HG02973 (cell line): Measurements from ENCODE around the gene THSD7B.
"Not testable (repeated sequence)": the region's sequence is repeated elsewhere in the genome, so short reads cannot be mapped to it uniquely, and the experiment has no call there.

Experiments used
- ATAC-seq: cut with Tn5 transposase; IDR thresholded peaks from one replicate; pipeline ENCODE4 v1.9.1; 2021; ENCODE audit warnings: moderate library complexity; ENCODE audit not compliant: unreplicated experiment

The THSD7B gene, protein sequence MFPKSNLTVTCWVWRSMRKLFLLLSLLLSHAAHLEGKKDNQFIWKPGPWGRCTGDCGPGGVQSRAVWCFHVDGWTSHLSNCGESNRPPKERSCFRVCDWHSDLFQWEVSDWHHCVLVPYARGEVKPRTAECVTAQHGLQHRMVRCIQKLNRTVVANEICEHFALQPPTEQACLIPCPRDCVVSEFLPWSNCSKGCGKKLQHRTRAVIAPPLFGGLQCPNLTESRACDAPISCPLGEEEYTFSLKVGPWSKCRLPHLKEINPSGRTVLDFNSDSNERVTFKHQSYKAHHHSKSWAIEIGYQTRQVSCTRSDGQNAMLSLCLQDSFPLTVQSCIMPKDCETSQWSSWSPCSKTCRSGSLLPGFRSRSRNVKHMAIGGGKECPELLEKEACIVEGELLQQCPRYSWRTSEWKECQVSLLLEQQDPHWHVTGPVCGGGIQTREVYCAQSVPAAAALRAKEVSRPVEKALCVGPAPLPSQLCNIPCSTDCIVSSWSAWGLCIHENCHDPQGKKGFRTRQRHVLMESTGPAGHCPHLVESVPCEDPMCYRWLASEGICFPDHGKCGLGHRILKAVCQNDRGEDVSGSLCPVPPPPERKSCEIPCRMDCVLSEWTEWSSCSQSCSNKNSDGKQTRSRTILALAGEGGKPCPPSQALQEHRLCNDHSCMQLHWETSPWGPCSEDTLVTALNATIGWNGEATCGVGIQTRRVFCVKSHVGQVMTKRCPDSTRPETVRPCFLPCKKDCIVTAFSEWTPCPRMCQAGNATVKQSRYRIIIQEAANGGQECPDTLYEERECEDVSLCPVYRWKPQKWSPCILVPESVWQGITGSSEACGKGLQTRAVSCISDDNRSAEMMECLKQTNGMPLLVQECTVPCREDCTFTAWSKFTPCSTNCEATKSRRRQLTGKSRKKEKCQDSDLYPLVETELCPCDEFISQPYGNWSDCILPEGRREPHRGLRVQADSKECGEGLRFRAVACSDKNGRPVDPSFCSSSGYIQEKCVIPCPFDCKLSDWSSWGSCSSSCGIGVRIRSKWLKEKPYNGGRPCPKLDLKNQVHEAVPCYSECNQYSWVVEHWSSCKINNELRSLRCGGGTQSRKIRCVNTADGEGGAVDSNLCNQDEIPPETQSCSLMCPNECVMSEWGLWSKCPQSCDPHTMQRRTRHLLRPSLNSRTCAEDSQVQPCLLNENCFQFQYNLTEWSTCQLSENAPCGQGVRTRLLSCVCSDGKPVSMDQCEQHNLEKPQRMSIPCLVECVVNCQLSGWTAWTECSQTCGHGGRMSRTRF (N-terminal part only)

DNA sequence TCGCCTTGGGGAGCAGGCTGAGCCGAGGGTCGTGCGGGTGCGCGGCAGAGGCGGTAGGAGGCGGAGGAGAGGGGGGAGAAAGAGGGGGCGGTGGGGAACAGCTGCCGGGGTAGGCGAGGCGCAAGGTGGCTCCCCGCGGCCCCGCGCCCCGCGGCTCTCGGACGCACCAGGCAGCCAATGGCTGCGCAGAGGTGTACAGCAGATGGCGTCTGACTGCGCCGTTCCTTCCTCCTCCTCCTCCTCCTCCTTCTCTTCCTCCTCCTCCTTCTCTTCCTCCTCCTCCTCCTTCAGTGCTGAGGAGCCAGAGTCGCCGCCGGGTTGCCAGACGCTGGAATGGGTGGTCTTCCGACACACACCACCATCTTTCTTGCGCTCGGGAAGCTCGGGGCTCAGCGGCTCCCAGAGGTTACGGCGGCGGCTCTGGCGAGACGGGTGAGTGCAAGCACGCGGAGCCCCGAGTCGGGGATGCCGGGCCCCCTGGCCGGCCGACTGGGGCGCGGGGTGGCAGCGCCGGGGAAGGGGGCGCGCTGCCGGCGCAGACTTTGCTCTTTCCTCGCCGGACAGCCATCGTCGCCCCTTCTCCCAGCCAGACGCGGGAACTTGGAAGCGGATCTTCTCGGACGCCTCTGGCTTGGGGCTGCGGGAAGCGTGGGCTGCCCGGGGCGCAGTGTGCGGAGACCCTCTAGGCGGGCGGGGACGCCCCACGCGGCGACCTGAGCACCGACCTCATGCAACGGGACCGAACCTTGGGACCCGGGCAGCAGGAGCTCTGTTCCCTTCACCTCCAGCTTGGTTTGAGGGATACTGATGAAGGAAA lies at the start of gene THSD7B:
Gene THSD7B (plus strand): TSS at position 290 of the 817 bp plus-strand sequence. CDS start 116,634 bp downstream, outside the sequence.
- ATAC-seq = no peak

DNA sequence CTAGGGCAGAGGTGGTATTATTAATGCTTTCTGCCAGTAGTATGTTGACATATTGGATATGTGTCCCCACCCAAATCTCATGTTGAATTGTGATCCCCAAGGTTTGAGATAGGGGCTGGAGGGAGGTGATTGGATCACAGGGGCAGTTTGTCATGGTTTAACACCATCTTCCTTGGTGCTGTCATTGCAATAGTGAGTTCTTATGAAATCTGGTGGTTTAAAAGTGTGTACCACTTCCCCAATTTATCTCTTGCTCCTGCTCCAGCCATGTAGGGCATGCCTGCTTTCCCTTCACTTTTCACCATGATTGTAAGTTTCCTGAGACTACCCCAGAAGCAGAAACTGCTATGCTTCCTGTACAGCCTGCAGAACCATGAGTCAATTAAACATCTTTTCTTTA lies 47.1 kb upstream of the THSD7B start:
- ATAC-seq = no peak

DNA sequence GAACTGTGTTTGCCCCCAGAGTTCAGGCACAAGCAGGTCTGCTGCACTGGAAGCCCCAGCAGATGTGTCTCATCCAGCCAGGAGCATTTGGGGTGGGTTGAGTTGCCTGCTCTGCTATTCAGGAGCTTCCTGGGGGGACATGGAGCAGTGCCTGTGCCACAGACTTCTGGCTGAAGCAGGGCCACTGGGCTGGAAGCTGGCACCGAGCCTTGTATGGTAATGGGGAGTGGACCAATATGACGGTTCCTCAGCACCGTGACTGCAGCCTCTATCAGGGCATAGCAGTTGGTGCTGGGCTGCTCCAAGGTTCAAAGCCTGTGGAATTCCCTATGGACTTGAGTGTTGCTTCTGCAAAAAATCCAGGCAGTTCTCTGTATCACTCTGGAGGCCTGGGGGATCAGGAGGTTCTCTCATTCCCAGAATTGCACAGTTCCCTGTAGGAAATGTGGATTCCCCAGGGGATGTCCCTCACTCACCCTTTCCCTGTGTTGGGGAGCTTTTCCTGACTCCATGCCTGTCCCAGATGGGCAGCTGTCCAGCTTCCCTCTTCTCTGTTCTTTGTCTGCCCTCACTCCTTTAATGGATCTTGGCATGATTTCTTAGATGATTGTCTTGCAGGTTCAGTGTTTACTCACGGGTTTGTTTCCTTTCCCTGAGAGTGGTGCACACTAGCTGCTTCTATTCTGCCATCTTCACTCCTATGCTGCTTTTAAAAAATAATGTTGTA lies 37.2 kb upstream of the THSD7B start:
- no peak for ATAC-seq

DNA sequence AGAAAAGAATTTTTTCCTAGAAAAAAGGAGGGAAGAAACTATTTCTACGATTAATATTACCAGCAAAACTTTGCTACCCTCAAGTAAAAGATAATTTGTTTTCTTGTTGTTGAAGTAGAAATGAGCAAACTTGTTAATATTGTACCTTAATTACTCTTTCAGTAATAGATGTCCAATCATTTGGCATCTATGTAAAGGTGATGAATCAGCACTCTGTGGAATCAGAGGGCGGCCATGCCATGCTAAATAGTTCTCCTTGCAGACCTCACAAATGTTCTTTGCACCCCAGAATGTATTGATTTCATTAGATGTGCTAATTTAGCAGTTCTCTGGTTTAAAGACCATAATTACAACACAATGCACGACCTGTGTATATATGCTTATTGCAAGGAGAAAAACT lies 29.1 kb upstream of the THSD7B start:
- no peak for ATAC-seq

DNA sequence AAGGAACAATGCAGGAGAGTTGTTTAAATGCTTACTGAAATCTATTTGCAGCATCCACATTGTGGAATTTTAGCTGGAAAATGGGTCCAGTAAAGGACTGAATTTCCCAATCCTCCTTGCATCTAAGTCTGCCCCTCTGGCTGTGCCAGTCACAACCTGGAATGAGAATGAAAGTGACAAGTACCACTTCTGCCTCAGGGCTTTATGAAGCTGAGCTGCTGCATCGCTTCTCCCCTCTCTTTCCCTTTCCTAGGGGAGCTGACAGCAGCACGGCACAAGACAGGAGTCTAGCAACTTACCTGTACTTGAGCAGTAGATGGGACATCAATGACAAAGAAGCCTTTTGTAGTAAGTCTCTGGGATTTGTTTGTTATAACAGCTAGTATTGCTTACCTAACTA lies 27.3 kb upstream of the THSD7B start:
- ATAC-seq = no peak

DNA sequence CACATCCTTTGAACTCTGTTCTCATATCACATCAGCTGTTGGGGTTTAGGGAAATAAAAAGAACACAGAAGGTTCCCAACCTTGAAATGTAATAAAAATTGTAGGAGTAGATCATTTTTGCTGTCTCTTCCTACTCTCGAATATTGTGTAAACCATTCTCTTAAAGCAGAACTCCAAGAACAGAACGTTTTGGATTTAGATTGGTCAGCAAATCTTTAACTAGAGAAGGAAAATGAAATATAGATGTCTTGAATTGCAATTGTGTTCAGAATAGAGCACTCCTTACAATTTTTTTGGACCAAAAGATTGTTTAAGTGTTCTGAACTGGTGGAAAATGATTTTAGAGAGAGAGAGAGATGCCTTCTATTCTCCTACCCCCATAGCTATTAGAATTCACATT lies 23.9 kb upstream of the THSD7B start:
- ATAC-seq = no peak

DNA sequence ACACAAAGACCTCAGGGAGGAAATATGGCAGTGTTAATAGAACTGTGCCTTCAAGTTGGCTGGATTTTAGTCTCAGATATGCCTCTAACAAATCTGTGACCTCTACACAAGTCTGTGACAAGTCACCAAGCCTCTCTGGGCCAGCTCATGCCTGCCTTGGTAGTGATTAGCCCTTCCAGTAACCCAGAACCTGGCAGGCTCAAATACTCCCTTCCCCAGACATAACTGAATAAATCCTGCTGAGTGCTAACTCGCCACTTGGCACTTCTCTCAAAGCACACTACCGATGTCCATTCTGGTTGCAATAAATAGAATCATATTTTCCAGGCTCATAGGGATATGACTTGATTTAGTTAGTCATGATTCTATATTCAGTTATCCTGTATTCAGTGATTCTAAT lies 15.3 kb upstream of the THSD7B start:
- ATAC-seq = no peak

DNA sequence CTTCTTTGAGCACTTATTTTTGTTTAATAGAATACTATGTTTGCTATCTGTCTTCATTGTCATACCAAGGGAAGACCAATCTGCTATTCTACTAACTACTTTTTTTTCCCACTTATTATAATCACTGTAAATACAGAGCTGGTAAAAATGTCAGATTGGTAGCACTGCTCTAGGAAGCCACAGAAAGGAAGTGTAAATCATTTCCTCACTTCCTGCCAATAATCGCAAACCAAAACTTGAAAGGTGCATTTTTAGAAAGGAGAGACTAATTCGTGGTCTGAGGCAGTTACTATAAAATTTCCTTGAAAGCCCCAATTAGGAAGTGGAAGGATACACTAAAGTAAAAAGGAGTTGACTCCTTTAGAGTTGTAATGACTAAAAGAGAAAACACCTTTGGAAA lies 13.9 kb upstream of the THSD7B start:
- no peak for ATAC-seq

DNA sequence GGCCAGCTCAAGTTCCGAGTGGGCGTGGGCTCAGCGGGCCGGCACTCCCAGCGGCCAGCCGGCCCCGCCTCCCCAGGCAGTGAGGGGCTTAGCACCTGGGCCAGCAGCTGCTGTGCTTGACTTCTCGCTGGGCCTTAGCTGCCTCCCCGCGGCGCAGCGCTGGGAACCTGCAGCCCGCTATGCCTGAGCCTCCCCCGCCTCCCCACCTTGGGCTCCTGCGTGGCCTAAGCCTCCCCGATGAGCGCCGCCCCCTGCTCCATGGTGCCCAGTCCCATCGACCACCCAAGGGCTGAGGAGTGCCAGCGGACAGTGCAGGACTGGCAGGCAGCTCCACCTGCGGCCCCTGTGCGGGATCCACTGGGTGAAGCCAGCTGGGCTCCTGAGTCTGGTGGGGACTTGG lies 6.8 kb upstream of the THSD7B start:
- ATAC-seq = not testable (repeated sequence)

DNA sequence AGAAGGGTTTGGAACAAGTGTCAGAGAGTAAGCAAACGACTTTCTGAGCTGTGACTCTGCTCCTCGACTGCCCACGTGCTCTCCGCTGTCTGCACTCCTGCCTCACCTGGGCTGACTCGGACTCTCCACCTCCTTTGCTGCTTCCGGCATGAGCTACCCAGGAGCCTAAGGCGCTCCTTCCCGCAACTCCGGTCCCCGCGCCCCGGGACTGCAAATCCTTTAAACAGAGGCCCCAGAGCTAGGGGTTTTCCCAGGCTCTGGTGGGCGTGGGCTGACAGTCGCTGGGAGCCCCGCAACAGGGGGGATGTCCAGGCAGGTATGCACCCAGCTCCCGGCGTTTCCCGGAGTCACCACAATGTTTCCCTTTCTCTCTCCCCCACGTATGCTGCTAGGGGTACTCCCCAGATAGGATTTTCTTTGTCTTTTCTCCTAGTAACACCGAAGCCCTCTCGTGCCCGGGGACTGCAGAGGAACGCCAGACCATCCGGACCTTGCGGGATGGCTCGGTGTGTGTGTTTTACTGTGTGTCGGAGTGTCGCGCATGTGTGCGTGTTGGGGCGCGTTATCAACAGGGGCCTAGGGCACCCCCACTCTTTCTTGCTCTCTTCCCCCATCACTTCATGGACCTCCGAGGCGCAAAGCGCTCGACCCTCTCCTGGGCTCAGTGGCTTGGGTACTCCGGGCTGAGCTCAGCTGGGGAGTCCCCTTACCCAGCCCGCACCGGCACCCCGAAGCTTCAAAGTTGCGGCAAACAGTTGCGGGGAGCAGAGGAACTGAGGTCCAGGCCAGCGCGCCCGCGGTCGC lies 691 bp upstream of the THSD7B start:
- ATAC-seq = no peak

DNA sequence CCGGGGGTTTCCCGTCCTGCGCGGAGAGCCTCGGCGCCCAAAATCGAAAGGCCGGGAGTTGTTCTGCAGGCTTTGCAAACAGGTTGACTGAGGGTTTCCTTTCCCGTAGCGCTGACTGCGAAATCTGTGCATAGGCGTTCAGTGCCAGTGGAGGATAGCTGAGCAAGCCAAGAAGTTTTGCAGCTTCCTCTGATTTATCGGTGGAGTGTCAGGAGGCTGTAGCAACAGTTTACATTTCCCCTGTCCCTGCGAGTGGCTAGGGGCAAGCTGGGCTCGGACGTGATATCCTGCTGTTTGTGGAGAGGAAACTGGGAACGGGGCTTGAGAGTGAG lies 694 bp downstream of the THSD7B start:
- no peak for ATAC-seq

DNA sequence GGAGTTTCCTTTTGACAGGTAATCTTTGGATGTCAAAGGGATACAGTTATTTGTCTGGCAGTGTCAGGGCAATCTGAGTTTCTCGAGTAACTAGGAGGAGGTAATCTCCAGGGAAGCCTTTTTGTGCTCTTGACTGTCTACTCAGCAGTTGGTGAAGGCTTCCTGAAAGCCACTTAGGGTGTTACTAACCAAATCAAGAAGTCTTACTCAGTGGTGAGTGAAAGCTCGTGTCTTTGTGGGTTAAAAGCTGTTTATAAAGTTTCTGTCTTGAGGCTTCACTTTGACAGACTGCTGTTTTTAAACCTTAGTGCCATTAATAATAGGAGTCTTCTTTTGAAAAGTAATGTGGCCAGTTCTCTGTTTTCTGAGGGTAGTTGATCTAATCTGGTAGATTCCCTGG lies 1.7 kb downstream of the THSD7B start:
- no peak for ATAC-seq

DNA sequence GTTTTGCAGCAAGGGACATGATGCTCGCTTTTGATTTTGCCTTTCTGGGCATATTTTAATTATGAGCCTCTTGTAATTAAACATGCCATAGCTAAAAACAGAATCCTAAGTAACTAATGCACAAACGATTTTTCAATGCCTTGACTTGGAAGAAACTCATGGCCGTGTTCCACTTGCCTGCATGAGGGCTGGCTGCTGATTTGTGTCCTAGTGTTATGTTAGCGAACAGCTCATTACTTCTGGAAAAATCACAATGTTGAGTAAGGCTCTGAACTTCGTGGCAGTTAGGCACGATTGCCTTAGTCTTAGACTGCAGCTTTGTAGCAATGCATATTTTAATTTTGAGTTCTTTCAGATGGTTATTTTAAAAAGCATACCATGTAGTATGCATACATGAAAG lies 4.5 kb downstream of the THSD7B start:
- ATAC-seq = no peak

DNA sequence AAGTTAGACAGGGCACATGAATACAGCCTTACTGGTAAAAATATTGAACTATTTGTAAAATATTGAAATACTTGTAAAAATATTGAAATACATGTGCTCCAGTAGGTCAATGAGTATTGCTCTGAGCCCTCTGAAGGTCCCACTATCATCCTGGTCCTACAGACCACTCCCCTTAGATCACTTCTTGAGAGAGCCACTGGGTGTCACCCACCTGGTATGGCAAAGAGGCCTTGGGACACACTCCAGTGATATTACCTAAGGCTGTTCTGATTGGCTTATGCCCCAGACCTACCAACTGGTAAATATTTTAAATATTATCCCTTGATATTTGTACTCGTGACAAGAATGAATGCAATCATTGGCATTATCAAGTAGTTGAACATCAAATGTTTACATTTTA lies 5.0 kb downstream of the THSD7B start:
- ATAC-seq = no peak

DNA sequence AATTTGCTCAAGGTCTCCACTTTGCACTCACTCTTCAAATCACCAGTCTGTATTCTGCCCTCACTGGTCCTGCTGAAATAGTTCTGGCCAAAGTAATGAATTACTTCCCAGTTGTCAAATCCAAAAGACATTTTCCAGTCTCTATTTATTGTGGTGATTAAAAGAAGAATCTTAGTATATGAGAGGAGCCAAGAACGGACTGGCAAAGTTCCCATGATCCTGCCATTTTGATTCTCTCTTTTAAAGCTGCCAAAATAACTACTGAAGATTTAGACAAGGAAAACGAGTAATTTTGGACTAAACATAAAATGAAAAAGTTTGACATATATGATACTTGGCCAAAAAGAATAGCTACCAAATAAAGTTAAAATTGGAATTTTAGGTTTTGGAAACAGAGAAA lies 12.0 kb downstream of the THSD7B start:
- ATAC-seq = no peak

DNA sequence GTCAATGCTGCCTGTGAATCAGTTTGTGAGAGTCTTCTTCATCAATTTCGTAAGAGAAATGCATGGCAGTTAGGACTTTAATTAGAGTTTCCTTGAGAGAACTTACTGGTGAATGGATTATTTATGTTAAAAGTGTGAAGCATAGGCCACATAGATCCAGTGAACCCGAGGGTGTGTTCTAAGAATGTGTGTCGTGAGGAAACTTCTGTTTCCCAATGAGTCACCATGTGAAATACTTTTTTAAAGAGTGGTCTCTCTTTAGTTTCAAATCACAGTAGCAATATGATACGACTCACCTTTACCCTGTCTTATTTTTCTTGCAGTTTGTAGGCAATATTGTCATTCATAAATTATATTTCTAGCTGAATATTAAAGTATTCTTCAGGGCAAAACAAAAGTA lies 18.5 kb downstream of the THSD7B start:
- no peak for ATAC-seq

DNA sequence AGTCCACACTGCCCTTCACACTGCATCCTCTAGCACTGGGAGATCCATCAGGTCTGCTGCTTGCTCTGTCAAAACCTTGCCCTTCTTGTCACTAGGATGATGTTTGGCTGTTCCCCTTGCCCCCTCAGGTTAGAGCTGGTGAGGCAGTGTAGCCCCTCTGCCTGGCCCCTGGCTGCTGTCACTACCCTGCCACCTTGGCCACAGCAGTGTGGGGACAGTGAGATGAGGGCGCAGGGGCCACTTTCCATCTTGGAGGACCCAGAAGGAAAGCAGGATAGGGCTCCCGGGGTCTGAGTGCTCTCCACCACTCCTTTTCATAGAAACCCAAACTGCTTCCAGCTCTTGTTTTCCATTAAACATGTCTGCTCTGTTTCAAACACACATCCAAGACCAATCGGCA lies 19.9 kb downstream of the THSD7B start:
- ATAC-seq = no peak

DNA sequence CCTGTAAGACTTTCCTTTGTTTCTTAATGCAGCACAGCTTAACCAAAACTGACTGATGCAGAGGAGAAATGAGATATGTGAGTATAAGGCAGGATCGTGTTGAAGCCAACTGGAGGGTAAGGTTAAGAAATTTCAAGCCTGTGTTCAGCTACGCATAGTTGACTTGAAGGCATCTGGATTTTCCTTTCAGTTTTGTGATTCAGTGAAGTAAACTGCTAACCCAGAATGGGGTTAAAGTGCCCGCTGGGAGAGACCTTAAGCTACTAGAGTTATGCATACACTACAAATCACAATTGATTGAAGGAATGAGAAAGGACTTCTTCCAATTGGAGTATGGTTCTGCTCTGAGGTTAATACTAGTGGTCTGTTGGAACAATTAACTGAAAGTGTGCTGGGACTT lies 22.6 kb downstream of the THSD7B start:
- ATAC-seq = no peak

DNA sequence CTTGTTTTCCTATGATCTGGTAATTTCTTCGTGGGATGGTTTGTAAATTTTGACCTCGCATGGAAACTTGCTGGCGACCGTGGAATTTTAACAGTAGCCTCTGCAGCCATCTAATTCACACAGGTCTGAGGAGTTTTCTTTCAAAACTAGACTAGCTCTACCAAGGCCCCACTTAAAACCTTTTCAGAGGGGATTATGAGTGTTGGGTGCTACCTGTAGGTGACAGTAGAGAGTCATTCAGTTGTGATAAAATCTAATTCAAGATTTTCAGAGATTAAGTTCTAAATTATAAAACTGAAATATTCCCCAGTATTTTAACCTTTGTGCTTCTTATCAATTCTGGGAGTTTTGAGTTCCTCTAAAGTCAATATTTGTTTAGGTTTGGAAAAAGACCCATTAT lies 31.0 kb downstream of the THSD7B start:
- ATAC-seq = no peak
